Ishikawa (cell line): ENCODE data around the gene ZNF699.

Source experiments
- CEBPB ChIP-seq: IDR thresholded peaks from 2 replicates; pipeline ENCODE4 v1.6.1; 2012
- EGR1 ChIP-seq: IDR thresholded peaks from 2 replicates; pipeline ENCODE4 v1.6.1; 2012
- EP300 ChIP-seq: IDR thresholded peaks from 2 replicates; pipeline ENCODE4 v1.6.1; 2012; ENCODE audit warnings: borderline replicate concordance
- FOXM1 ChIP-seq: IDR thresholded peaks from 2 replicates; pipeline ENCODE4 v1.6.1; 2012; ENCODE audit warnings: low read depth, borderline replicate concordance
- NFIC ChIP-seq: IDR thresholded peaks from 2 replicates; pipeline ENCODE4 v1.6.1; 2012
- RAD21 ChIP-seq: IDR thresholded peaks from 2 replicates; pipeline ENCODE4 v1.6.1; 2012; ENCODE audit warnings: low read depth
- TEAD4 ChIP-seq: IDR thresholded peaks from 2 replicates; pipeline ENCODE4 v1.6.1; 2012
- YY1 ChIP-seq: IDR thresholded peaks from 2 replicates; pipeline ENCODE4 v1.6.1; 2012; ENCODE audit warnings: low read depth
- ZBTB7A ChIP-seq: IDR thresholded peaks from 2 replicates; pipeline ENCODE4 v1.6.1; 2012; ENCODE audit warnings: low read depth
- TF ChIP-seq, protein P1 (sequence below): IDR thresholded peaks from 2 replicates; pipeline ENCODE4 v1.6.1; 2012
- TF ChIP-seq, protein P2 (sequence below): IDR thresholded peaks from 2 replicates; pipeline ENCODE4 v1.6.1; 2012
- TF ChIP-seq, protein P3 (sequence below): IDR thresholded peaks from 2 replicates; pipeline ENCODE4 v1.6.1; 2012; ENCODE audit warnings: low read depth, mild to moderate bottlenecking

DNA sequence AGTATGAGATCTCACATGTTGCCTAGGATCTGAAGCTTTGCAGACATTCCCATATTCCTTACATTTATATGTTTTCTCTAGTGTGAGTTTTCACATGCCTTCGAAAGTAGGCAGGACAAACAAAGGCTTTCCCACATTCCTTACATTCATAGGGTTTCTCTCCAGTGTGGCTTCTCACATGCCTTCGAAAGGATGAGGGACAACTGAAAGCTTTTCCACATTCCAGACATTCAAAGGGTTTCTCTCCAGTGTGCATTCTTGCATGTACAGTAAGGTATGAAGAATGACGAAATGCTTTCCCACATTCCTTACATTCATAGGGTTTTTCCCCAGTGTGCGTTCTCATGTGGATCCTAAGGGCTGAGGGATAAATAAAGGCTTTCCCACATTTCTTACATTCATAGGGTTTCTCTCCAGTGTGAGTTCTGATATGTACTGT lies 14.2 kb downstream of the ZNF699 start:
- TF ChIP-seq EP300 (no peak), TEAD4 (peak; percentile 52; the same call in 1 of the 2 replicates), YY1 (no peak), NFIC (no peak), RAD21 (no peak), CEBPB (no peak), ZBTB7A (no peak), FOXM1 (no peak), EGR1 (no peak)
- TF ChIP-seq, protein P1, sequence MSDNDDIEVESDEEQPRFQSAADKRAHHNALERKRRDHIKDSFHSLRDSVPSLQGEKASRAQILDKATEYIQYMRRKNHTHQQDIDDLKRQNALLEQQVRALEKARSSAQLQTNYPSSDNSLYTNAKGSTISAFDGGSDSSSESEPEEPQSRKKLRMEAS: no peak
- TF ChIP-seq, protein P2, sequence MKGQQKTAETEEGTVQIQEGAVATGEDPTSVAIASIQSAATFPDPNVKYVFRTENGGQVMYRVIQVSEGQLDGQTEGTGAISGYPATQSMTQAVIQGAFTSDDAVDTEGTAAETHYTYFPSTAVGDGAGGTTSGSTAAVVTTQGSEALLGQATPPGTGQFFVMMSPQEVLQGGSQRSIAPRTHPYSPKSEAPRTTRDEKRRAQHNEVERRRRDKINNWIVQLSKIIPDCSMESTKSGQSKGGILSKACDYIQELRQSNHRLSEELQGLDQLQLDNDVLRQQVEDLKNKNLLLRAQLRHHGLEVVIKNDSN: no peak
- TF ChIP-seq, protein P3, sequence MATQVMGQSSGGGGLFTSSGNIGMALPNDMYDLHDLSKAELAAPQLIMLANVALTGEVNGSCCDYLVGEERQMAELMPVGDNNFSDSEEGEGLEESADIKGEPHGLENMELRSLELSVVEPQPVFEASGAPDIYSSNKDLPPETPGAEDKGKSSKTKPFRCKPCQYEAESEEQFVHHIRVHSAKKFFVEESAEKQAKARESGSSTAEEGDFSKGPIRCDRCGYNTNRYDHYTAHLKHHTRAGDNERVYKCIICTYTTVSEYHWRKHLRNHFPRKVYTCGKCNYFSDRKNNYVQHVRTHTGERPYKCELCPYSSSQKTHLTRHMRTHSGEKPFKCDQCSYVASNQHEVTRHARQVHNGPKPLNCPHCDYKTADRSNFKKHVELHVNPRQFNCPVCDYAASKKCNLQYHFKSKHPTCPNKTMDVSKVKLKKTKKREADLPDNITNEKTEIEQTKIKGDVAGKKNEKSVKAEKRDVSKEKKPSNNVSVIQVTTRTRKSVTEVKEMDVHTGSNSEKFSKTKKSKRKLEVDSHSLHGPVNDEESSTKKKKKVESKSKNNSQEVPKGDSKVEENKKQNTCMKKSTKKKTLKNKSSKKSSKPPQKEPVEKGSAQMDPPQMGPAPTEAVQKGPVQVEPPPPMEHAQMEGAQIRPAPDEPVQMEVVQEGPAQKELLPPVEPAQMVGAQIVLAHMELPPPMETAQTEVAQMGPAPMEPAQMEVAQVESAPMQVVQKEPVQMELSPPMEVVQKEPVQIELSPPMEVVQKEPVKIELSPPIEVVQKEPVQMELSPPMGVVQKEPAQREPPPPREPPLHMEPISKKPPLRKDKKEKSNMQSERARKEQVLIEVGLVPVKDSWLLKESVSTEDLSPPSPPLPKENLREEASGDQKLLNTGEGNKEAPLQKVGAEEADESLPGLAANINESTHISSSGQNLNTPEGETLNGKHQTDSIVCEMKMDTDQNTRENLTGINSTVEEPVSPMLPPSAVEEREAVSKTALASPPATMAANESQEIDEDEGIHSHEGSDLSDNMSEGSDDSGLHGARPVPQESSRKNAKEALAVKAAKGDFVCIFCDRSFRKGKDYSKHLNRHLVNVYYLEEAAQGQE: no peak
